Bronchial epithelial cell (primary cell): ENCODE data around the gene RNF187. TPM values are rescaled to one million over a fixed set of nuclear protein-coding genes. Genes with fewer than 3 reads are reported as not detected.

Source experiments
- DNase-seq: peaks from one replicate; pipeline ENCODE4 v3.0.0-alpha.2; 2010; ENCODE audit warnings: low read depth
- FAIRE-seq: peaks from 2 replicates; lab custom pipeline; 2011; peaks lifted over from hg19 to GRCh38; lab: Jason Lieb, UNC
- H3K27me3 ChIP-seq: 2 replicates; pipeline ENCODE4 v1.5.1; 2011; ENCODE audit warnings: low read length; ENCODE audit not compliant: control insufficient read depth, insufficient read depth
- H3K36me3 ChIP-seq: 2 replicates; pipeline ENCODE4 v1.5.1; 2011; ENCODE audit warnings: low read length; ENCODE audit not compliant: control insufficient read depth, insufficient read depth
- H3K4me3 ChIP-seq: 2 replicates; pipeline ENCODE4 v1.5.1; 2011; ENCODE audit warnings: mild to moderate bottlenecking, low read depth, low read length, control low read depth
- CTCF ChIP-seq: IDR thresholded peaks from 2 replicates; pipeline ENCODE4 v1.5.1; 2011; ENCODE audit warnings: mild to moderate bottlenecking, moderate library complexity, low read length, control low read depth, inconsistent platforms; ENCODE audit not compliant: insufficient read depth, severe bottlenecking
- total RNA-seq: library from RNA; depleted of rRNA; stranded (reverse); fragments of >200 nt; gene quantifications from 2 replicates; pipeline ENCODE4 v1.2.1, GENCODE V29; 2014

Gene RNF187
- total RNA-seq, 1 donor from 2014 or later, result 147 TPM

- no peak overlapping the region for H3K4me3 ChIP-seq
- FAIRE-seq, result no peak
Observed at GRCh38 chr1:228474507-228474906, 12.7 kb upstream of the RNF187 start.

GRCh38 chr1:228475812-228476211, 11.4 kb upstream of the RNF187 start:
- H3K36me3 ChIP-seq, result no peaks in the 10 kb centered on the region
- no peak overlapping the region for H3K4me3 ChIP-seq
- DNase-seq, result no peak
- no peak for FAIRE-seq
- peaks cover under 1% of the 10 kb centered on the region for H3K27me3 ChIP-seq
- TF ChIP-seq CTCF, result no peak

More at GRCh38 chr1:228474507-228474906, 12.7 kb upstream of the RNF187 start:
- TF ChIP-seq CTCF, result no peak
- no peak for DNase-seq
- H3K27me3 ChIP-seq, result peaks cover 8% of the 10 kb centered on the region
- H3K36me3 ChIP-seq, result no peaks in the 10 kb centered on the region

GRCh38 chr1:228477263-228477662, 9.9 kb upstream of the RNF187 start:
- Histone ChIP-seq H3K4me3 (no peak overlapping the region), H3K36me3 (no peaks in the 10 kb centered on the region), H3K27me3 (no peaks in the 10 kb centered on the region)
- DNase-seq (no peak), FAIRE-seq (no peak)
- TF ChIP-seq CTCF, result no peak

GRCh38 chr1:228478326-228478725, 8.9 kb upstream of the RNF187 start:
- no peak for TF ChIP-seq CTCF
- no peak for DNase-seq
- Histone ChIP-seq H3K4me3 (no peak overlapping the region), H3K36me3 (no peaks in the 10 kb centered on the region), H3K27me3 (no peaks in the 10 kb centered on the region)
- no peak for FAIRE-seq

- Histone ChIP-seq H3K27me3 (no peaks in the 10 kb centered on the region), H3K4me3 (no peak overlapping the region), H3K36me3 (no peaks in the 10 kb centered on the region)
- FAIRE-seq (no peak), DNase-seq (no peak)
- no peak for TF ChIP-seq CTCF
Observed at GRCh38 chr1:228478912-228479711, 8.1 kb upstream of the RNF187 start.

GRCh38 chr1:228483789-228484188, 3.4 kb upstream of the RNF187 start:
- TF ChIP-seq CTCF, result no peak
- Histone ChIP-seq H3K27me3 (no peaks in the 10 kb centered on the region), H3K36me3 (no peaks in the 10 kb centered on the region), H3K4me3 (no peak overlapping the region)
- FAIRE-seq (no peak), DNase-seq (no peak)
